DMS53 (cell line): ENCODE results near the gene EVL.
"Not testable (repeated sequence)": the region's sequence is repeated elsewhere in the genome, so short reads cannot be mapped to it uniquely, and the experiment has no call there.

ENCODE experiments used
- DNase-seq: peaks from one replicate; lab custom pipeline; 2025; lab: John Stamatoyannopoulos, UW

EVL gene, protein sequence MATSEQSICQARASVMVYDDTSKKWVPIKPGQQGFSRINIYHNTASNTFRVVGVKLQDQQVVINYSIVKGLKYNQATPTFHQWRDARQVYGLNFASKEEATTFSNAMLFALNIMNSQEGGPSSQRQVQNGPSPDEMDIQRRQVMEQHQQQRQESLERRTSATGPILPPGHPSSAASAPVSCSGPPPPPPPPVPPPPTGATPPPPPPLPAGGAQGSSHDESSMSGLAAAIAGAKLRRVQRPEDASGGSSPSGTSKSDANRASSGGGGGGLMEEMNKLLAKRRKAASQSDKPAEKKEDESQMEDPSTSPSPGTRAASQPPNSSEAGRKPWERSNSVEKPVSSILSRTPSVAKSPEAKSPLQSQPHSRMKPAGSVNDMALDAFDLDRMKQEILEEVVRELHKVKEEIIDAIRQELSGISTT

DNA sequence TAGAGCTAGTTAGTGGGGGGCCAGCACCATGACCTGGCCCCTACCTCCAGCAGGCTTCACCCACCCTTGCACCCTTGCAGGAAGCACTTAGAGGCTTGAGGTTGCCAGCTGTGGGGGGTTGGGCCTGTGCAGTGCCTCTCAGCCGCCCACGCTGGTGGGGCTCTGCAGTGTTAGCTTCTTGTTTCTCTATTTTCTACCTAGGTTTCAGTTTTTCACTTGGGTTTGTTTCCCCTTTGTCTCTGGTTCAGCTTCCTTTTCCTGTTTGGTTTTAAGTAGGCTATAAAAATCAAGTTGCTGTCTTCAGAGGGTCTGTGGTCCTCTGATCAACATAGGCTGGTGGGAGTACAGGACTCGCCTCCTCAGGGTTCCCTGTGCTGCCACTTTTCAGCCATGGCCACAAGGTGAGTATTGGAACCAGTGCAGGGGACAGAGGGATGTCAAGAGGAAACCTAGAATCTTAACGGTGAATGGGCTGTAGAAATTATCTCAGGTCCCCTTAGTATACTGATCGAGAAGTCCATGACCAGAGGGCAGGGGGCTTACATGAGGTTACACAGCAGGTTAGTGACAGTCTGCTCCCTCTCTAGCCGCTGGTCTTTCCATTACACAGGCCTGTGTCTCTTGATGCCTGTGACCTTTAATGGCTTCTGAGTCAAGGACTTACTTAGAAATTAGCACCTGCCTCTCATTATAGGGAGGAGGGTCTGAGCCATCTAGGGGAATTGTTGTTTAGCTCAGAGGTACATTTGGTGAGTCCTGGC, at the start of gene EVL:
Gene EVL, plus strand, starts transcription at position 312 of the 761 bp plus-strand sequence. Its CDS starts 79 bp downstream, at position 391.
- DNase-seq: no peak

DNA sequence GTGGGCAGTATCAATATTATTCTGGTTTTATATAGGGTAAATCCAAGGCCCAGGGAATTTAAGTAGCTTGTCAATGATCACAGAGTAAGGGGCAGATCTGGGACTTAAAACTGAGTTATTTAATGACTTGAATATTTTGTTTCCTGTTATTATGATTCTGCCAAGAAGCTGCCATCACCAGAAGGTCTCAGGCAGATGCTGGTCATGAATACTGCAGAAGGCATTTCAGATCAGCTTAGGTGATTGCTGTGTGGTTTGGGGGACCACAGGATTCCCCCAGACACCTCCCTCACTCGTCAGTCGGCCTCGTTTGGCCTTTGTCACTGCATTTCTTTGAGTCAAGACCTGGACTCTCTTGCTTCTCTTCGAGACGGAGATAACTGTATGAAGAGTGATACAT, 47.7 kb upstream of the EVL start:
- DNase-seq: no peak

DNA sequence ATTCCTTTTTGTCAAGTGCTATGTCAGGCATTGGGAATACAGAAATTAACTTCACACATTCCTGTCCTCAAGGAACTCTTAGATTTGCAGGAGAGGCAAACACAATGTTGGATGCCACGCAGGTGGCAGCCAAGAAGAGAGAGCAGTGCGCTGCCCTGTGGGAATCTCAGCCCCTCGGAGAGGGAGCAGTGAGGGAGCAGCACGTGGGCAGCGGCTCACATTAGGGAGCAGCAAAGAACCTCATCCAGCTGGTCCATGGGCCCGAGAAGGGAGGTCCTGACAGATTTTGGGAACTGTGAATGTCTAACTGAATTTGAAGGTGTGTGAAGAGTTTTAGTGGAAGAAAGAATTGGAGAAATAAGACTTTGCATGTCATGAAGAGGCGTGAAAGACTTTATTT, 47.2 kb upstream of the EVL start:
- DNase-seq: no peak

DNA sequence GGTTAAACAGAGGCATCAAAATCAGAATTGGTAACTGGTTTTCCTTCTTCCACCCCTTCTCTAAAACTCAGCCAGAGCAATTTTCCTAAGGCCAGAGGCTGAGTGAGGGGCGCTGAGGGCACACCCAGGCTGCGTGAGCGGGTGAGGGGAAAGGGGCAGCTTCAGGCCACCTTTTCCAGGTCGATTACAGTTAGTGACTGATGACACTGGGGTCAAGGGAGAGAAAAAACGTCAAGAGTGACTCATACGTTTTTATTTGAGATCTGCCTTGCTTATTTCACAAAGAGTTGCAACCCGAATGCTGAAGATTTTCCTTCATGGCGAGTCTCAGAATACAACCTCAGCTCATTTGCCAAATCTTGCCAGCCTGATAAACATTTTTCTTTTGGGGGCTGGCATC, 46.7 kb upstream of the EVL start:
- DNase-seq: no peak

DNA sequence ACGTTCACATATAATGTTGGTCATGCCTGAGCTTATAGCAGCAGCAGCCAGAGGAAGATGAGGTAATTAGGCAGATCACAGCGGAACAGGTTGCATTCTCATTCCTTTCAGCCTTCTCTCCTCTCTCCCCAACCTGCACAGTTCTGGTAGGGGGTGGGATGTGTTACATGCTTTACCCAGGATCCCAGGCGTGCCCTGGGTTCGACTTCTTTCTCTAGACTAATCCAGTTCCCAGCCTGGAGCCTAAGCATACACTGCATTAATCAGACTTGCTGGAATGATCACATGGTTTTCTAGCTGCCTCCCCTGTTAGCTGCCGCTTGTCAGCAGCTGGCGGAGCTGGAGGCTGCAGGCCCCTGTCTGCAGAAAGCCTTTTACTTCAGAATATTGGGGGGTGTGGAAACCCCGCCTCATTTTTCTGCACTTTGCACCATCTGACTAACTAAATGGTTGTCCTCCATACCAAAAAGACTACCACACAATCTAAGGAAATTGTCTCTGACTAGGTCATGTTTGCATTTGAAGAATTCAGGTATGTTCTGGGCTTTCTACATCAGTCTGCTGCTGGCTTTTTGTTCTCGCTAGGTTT, 46.0 kb upstream of the EVL start:
- no peak for DNase-seq

DNA sequence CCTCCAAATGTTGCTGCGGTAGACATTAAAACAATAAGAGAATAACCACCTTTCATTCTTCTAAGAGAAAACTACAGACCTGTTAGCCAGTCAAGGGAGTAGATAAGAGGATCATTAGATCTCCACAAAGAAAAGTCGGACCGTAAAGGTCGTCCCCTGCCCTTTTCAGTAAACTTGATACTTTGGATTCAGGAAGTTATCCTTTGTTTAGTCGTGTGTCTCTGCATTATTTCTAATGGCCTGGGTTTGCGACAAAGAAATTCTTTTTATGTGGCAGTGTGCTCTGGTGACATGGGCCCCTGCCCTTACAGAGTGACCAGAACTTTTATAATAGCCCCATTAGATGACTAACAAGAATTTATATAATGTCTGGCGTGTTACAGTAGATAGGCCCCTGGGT, 44.6 kb upstream of the EVL start:
- DNase-seq: no peak

DNA sequence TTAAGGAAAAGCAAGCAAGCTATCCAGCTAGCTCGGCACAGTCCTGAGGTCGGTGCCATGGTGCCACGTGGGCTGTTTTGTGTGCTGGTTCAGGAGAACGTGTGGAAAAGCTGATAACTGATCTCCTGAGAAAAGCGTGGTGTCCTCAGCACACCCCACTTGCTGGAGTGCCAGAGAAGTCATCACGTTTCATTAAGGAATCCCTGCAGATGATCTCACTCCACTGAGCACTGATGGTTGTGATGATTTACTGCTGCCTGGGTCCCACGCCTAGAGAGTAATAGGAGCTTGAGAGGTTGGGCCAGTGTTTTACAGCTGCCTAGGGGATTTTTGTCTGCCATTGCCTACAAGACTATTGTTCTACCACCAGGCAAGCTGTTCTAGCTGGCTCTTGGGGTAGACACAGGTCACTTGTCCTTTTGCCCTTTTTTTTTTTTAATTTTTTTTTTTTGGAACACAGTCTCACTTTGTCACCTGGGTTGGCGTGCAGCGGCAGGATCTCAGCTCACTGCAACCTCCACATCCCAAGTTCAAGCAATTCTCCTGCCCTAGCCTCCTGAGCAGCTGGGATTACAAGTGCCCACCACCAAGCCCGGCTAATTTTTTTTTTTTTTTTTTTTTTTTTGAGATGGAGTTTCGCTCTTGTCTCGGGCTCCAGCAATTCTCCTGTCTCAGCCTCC, 42.3 kb upstream of the EVL start:
- DNase-seq: no peak

DNA sequence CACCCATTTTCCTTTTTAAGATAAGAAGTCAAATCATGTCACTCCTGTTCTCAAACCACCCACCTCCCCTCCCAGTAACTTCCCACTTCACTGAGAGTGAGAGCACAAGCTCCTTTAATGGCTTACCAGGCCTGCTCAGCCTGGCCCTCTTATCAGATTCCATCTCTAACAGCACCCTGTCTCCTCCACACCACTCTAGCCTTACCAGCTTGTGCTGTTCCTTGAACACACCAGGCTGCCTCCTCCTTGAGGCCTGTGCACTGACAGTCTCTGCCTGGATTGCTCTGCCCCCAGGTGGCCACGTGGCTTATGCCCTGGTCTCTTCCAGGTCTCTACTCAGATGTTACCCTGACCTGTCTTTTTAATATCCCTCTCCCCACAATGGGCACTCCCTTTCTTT, 40.1 kb upstream of the EVL start:
- DNase-seq: peak; percentile 39

DNA sequence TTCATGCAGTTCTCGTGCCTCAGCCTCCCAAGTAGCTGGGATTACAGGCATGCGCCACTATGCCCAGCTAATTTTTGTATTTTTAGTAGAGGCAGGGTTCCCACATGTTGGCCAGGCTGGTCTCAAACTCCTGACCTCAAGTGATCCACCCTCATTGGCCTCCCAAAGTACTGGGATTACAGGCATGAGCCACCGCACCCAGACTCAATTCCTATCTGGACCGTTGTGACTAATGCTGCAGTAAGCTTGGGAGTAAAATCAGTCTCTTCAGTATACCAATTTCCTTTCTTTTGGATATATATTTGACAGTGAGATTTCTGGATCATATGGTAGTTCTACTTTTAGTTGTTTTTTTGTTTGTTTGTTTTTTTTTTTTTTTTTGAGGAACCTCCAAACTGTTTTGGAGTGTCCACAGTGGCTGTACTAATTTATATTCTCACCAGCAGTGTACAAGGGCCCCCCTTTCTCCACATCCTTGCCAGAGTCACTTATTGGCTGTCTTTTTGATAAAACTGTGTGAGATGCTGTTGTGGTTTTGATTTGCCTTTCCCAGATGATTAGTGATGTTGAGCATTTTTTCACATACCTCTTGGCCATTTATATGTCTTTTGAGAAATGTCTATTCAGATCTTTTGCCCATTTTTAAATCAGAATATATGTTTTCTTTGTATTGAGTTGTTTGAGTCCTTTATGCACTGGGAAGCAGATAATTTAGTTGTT, 37.3 kb upstream of the EVL start:
- no peak for DNase-seq

DNA sequence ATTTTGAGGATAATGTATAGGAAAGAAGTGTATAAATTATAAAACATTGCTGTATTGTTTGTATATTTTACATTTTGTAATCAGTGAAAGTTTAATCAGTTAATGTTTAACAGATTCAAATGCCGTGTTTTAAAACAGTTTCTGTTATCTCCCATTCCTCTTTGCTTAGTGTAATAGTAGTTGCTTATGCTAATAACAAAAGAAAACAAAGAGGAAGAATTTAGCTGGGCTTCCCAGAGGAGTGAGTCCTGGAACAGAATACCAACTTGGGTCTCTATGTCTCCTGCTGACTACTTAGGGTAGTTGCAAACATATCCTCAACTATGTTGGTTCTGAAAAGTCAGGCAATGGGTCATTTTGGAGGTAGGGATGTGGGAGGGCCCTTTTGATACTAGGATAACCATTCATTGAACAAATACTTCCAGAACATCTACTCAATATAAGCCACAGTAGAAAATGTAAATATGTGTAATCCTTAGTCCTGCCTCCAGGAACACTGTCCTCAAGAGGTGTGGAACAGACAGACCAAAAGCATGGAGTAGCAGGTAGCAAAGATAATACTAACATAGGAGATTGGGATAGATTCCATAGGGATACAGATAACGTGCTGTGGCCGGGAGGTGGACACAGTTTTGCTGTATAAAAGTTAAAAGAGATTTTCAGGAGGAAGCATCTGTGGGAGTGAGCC, 36.1 kb upstream of the EVL start:
- peak; percentile 7 for DNase-seq

DNA sequence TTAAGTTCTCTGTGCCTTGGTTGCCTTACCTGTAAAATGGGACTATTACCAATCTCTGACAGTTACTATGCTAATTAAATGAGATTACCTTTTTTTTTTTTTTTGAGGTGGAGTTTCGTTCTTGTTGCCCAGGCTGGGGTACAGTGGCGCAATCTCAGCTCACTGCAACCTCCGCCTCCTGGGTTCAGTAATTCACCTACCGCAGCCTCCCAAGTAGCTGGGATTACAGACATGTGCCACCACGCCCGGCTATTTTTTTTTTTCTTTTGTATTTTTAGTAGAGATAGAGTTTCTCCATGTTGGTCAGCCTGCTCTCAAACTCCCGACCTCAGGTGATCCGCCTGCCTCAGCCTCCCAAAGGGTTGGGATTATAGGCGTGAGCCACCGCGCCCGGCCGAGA, 35.2 kb upstream of the EVL start:
- DNase-seq: not testable (repeated sequence)

DNA sequence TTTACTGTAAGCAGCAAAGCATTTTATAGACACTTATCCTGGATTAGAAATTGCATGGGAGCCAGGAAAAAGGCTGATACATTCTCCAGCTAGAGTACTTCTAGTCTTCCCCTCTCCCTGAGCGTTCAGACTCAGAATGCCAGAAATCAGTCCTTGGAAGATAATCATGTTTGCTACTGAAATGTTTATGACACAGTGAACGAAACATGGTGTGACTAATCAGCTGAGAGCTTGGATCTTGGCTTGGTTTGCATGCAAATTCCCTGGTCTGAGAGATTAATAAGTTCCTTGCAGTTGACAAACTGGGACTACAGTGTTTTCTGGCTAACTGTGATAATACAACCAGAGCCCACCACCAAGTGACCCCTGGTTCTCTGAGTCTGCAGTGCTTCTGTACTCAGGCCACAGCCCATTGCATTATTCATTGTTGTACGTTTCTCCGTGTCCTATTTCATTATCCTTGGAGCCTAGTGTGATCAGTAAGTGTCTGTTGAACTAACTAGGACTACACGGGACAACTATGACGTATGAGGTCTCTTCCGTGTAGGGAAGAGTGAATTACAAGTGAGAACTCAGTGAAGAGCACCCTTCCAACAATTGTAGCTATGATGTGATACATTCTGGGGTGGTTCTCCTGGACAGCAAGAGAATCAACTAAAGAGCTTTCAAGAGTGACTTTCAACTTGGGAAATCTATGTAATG, 34.6 kb upstream of the EVL start:
- no peak for DNase-seq

DNA sequence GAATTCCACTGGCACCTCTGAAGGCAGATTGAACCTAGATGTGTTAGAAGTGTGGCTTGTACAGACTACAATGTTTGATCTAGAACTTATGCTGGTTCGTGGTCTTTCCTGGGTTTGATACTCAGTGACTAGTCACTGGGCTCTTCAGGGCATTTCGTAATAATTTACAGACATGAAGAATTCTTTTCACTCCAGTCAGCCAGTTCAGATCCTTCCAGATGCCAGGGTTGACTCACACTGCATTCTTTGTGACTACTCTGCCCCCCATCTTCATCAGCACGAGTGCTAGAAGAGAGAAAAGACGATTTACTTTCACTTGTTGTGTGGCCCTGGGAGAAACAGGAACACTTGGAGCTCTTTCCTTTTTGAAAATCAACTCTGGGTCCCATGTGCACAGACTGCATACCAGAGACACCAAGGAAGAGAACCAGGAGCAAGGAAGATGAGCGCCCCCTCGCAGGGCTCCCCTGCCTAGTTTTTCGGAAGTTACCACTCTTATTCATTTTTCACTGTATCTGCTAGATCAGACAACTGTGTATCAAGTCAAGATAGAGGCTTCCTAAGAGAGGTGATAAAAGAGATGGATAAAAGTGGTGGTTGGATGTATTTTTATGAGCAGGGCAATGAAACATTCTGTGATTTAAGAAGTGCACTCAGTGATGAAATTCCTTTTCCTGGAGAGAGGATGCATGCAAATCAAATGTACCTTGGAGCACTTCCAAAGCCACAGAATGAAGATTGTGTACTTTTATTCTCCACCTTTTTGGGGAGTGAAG, 33.5 kb upstream of the EVL start:
- no peak for DNase-seq

DNA sequence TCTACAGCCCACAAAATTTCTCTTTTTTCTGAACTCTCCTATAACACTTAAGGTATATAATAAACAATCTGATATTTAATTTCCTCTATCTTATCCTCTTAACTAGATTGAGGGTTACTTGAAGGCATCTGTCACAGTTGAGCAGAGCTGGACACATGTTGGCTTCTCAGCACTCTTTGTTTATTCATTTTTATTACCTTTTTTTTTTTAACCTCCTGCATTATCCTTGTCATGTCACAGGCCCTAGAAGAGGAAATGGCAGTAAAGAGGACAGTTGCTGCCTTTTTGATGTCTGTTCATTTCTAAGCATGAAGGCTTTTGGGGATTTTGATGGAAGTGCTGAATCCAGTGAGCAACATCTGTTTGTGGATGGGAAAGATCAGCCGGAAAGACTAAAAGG, 32.5 kb upstream of the EVL start:
- peak; percentile 30 for DNase-seq

DNA sequence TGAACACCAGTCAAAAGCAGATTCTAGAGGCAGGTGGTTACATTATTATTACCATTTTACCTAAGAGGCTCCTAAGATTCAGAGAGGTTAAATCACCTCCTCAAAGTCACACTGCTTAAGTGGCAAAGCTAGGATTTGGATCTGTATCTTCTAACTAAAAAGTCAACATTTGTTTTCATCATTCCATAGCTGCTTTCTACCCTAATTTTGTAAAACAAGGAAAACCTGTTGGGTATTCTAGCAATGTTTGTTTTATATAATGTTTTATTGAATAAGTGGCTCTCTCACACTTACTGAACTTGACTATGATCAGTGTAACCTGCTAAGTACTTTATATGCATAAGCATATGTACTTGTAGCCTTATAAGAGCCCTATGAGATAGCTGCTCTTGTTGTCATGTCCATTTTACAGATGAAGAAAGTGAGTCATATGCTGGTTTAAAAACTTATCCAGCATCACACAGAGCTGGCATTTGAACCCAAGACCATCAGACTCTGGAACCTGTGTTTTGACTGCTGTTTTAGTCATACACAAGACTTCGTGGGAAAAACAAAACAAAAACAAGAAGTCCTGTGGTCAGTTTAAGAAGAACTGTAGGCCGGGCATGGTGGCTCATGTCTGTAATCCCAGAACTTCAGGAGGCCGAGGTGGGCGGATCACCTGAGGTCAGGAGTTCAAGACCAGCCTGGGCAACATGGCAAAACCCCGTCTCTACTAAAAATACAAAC, 31.7 kb upstream of the EVL start:
- no peak for DNase-seq

DNA sequence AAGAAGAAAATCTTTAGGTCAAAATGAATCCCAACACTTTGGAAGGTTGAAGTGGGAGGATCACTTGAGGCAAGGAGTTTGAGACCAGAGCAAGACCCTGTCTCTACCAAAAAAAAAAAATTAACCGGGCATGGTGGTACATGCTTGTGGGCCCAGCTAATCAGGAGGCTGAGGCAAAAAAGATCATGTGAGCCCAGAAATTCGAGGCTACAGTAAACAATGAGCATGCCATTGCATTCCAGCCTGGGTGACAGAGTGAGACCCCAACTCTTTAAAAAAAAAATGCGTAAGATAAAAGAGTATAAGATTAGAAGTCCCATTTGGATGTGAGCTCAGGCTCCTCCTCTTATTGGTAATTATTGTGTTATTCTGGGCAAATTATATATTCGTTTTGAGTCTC, 30.8 kb upstream of the EVL start:
- no peak for DNase-seq

DNA sequence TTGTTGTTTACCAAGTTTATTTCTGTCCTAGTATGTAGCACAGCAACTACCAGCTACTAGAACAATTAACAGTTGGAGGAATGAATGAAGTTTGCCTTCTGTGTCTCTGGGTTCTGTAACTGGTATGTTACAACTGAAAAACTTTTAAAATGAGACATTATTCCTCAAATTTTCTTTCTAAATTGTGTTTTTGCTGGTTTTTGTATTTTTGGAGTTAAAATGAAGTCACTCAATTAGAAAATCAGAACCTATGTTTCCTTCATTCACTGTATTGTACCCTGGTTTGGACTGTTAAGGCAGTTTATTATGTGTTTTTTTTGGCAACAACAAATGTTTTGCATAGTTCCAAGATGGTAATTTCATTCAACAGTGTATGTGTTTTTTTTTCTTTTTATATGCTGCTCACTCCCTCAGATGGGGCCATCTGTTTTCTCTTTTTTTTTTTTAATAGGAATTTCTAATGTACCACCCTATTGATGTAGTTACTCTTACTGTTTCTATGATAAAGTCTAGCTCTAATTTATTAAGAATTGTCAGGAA, 30.2 kb upstream of the EVL start:
- DNase-seq: no peak

DNA sequence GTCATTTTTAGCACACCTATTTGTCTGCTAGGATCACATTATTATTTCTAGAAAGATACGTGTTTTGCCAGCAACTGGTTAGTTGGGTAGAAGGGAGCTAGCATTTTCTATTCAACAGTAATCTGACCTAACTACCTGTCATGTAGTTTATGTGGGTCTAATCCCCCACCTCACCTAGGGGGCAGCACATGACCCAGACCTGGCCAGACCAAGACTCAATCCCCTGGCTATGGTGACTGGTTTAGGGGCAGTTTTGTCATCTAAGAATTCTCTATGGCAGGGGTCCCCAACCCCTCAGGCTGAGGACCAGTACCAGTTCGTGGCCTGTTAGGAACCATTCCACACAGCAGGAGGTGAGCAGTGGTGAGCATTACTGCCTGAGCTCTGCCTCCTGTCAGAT, 29.5 kb upstream of the EVL start:
- DNase-seq: no peak

DNA sequence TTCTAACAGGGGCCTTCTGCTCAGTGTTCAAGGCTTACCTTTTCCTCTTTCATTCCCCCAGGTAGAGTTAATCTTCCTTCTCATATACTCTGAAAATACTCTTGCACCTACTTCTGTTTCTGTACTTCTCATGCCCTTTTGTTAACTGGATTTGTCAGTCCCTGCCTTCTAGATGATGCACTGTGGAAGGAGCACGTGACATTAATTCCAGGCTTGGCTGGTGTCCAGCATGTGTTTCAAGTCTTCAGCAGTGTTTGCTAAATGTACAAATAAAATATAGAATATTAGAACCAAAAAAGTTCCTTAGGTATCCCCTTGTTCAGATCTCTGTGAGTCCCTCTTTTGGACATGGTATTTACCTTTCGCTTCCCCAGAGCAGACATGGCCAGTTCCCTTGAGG, 27.9 kb upstream of the EVL start:
- no peak for DNase-seq
